ENCODE measurements around the gene TIMM10. TPM values are rescaled to one million over a fixed set of nuclear protein-coding genes. Genes with fewer than 3 reads are reported as not detected.
"Not testable (repeated sequence)": the region's sequence is repeated elsewhere in the genome, so short reads cannot be mapped to it uniquely, and the experiment has no call there.

Gene TIMM10
- total RNA-seq, 4 donors from 2014 or later: 23.5 to 29.0 (median 27.9) TPM

DNA sequence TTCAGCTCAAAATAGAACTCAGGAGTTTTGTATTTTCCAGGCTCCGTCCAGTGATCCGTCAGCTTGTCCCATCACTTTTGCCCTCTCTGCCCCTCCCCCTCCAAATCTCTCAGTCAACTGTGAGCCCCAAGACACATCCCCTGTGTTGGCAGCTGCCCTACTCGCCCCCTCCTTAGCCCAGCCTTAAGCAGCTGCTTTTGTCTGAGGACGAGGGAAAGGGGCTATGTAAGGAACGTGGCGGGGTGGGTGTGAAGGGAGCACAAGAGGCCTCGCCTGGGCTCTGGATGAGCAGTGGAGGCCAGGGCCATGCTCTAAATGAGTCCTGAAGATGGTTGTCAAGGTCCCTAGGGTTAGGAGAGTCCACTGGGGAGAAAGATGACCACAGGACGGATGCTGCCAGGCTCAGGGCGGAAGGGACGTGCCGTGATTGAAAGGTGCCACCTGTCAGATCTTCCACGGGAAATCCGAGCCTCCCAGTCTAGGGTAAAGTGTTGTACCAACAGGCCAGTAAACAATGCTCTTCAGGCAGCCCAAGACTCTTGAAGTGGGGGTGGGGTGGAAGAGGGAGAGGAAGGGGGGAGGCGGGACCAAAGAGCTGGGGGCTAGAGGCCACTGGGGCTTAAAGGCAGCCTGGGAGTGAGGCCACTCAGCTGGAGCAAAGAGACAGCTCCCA is 6.5 kb upstream of the TIMM10 start, which contains the start of gene SMTNL1:
TSS of gene SMTNL1 (plus strand) at position 649 of the 673 bp plus-strand sequence. CDS start 5,048 bp downstream, outside the sequence.
- no peak within 1 kb of the TSS for H3K27ac ChIP-seq
- H3K4me1 ChIP-seq: no peaks in the 10 kb centered on the region
- no peaks in the 10 kb centered on the region for H3K36me3 ChIP-seq
- no peak within 1 kb of the TSS for H3K4me3 ChIP-seq
- no peaks in the 10 kb centered on the region for H3K9me3 ChIP-seq
- peaks cover 7% of the 10 kb centered on the region for H3K27me3 ChIP-seq
- TF ChIP-seq POLR2A (IDR thresholded peaks at IDR 0.05) (no peak), EP300 (IDR thresholded peaks at IDR 0.05) (no peak), CTCF (IDR thresholded peaks at IDR 0.05) (no peak), POLR2AphosphoS5 (IDR thresholded peaks at IDR 0.05) (no peak)
- 41 to 100% methylated on average over 1 to 6 of the region's 14 CpGs for WGBS, 2 donors (ENCODE audit: low coverage in 1 of 2)
- ATAC-seq: no peak

DNA sequence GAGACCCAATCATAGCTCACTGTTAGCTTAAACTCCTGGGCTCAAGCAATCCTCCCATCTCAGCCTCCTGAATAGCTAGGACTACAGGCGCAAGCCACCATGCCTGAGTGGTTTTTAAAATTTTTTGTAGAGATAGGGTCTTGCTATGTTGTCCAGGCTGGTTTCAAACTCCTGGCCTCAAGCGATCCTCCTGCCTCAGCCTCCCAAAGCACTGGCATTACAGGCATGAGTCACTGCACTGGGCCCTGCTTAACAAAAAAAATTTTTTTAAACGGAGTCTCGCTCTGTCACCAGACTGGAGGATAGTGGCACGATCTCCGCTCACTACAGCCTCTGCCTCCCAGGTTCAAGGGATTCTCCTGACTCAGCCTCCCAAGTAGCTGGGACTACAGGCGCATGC is 3.9 kb upstream of the TIMM10 start:
- H3K4me1 ChIP-seq: peaks cover 3 to 15% (median 11%) of the 10 kb centered on the region in 3 donors
- 93 to 96% methylated on average over 5 to 6 of the region's 7 CpGs for WGBS, 2 donors (ENCODE audit: low coverage in 1 of 2)
- ATAC-seq, H3K27ac ChIP-seq, H3K36me3 ChIP-seq, H3K4me3 ChIP-seq, H3K9me3 ChIP-seq, H3K27me3 ChIP-seq: not testable (repeated sequence)

GRCh38 chr11:57530215-57530595 is 349 bp downstream of the TIMM10 start:
- TF ChIP-seq POLR2A (IDR thresholded peaks at IDR 0.05): no peak
- TF ChIP-seq EP300 (IDR thresholded peaks at IDR 0.05): no peak
- no peak for TF ChIP-seq CTCF (IDR thresholded peaks at IDR 0.05)
- no peak for TF ChIP-seq POLR2AphosphoS5 (IDR thresholded peaks at IDR 0.05)
- H3K4me1 ChIP-seq: peaks cover 3 to 30% (median 11%) of the 10 kb centered on the region in 3 donors
- H3K27ac ChIP-seq: peak overlapping the region in 3 of 4 donors; percentile 66 to 84 (median 74)
- WGBS, 2 donors (ENCODE audit: low coverage in 1 of 2): 0% methylated on average over 4 of the region's 17 CpGs; no CpG with 5 or more reads in 1 of the 2 donors
- ATAC-seq: peak; percentile 3
- no peaks in the 10 kb centered on the region for H3K27me3 ChIP-seq
- peaks cover 0 to 17% of the 10 kb centered on the region in 2 donors for H3K36me3 ChIP-seq
- H3K4me3 ChIP-seq: peak overlapping the region; percentile 41 to 66
- no peaks in the 10 kb centered on the region for H3K9me3 ChIP-seq

- Histone ChIP-seq H3K4me1 (peaks cover 3 to 30% (median 11%) of the 10 kb centered on the region in 3 donors), H3K36me3 (peaks cover 0 to 17% of the 10 kb centered on the region in 2 donors), H3K4me3 (no peak overlapping the region), H3K27ac (no peak overlapping the region), H3K9me3 (no peaks in the 10 kb centered on the region), H3K27me3 (no peaks in the 10 kb centered on the region)
- no peak for ATAC-seq
- TF ChIP-seq POLR2A (IDR thresholded peaks at IDR 0.05): no peak
- no peak for TF ChIP-seq EP300 (IDR thresholded peaks at IDR 0.05)
- no peak for TF ChIP-seq POLR2AphosphoS5 (IDR thresholded peaks at IDR 0.05)
- TF ChIP-seq CTCF (IDR thresholded peaks at IDR 0.05): no peak
Measured at GRCh38 chr11:57529012-57529411, 1.5 kb downstream of the TIMM10 start.

DNA sequence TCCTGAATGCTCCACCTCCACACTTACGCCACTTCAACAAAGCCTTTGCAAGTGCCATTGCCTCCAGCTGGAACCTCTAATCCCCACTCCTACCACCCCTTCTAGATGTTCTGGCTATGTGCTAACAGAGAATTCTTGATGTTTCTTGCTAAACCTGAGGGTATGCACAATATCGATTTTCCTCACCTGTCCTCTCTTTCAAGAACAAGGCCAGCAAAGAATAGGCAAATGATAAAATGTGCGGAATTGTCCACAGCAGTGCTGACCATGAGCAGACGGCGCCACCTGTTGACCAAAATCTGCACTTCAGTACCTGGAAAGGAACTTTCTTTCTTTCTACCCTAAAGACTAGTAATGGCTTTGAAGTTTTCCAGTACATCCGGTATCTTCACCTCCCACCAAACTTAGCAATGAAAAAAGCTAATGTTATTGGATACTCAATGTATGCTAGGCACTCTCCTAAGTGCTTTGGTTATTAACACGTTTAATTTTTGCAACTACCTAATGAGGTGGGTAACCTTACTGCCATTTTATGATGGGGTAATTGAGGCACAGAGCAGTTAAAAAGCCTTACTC is 3.4 kb downstream of the TIMM10 start:
- WGBS, 2 donors (ENCODE audit: low coverage in 1 of 2): 12 to 13% methylated on average over 7 of the region's 7 CpGs
- Histone ChIP-seq H3K27ac (no peak overlapping the region), H3K9me3 (no peaks in the 10 kb centered on the region), H3K4me1 (peaks cover 3 to 30% (median 11%) of the 10 kb centered on the region in 3 donors), H3K4me3 (no peak overlapping the region), H3K27me3 (no peaks in the 10 kb centered on the region), H3K36me3 (peaks cover 0 to 17% of the 10 kb centered on the region in 2 donors)
- TF ChIP-seq CTCF (IDR thresholded peaks at IDR 0.05): peak; percentile 91 to 97 (median 94)
- TF ChIP-seq POLR2A (IDR thresholded peaks at IDR 0.05): no peak
- no peak for TF ChIP-seq POLR2AphosphoS5 (IDR thresholded peaks at IDR 0.05)
- peak; percentile 33 for ATAC-seq
